ENCODE measurements around the gene RAB5IF. TPM values are rescaled to one million over a fixed set of nuclear protein-coding genes. Genes with fewer than 3 reads are reported as not detected.

RAB5IF gene
- total RNA-seq, 1 donor = 59.7 TPM

DNA sequence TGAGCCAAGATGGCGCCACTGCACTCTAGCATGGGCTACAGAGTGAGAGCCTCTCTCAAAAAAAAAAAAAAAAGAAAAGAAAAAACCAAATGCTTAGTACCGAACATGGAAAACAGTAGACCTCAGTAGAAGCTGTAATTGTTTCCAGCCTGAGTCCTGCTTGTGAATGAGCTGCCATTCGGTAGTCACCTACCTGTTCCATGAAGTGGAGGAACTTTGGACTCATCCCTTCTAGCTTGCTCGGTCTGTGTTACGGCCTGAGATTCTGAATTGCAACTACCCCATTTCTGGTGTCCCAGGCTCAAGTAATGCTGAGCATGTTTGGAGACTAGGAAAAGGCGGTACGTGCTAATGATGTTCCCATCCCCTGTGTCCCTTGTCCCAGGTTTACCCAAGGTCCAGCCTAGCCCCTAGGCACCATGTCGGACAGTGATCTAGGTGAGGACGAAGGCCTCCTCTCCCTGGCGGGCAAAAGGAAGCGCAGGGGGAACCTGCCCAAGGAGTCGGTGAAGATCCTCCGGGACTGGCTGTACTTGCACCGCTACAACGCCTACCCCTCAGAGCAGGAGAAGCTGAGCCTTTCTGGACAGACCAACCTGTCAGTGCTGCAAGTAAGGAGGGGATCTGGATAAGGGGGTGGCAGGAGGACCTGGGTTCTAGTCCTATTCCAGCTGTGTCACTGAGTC is 27.1 kb upstream of the RAB5IF start:
- Histone ChIP-seq H3K4me1 (ENCODE audit: insufficient read depth, low read length) (peaks cover 11% of the 10 kb centered on the region), H3K79me2 (ENCODE audit: insufficient read depth, low read length) (peaks cover 13% of the 10 kb centered on the region), H3K27ac (ENCODE audit: low read depth, low read length) (no peak overlapping the region), H4K20me1 (ENCODE audit: insufficient read depth, low read length) (peaks cover 28% of the 10 kb centered on the region), H3K9me3 (ENCODE audit: low read depth, low read length) (no peaks in the 10 kb centered on the region), H3K36me3 (ENCODE audit: insufficient read depth, low read length) (peaks cover 9% of the 10 kb centered on the region), H3K4me3 (ENCODE audit: insufficient read depth, low read length) (no peak overlapping the region), H3K27me3 (ENCODE audit: insufficient read depth, low read length) (no peaks in the 10 kb centered on the region), H2AFZ (ENCODE audit: low read length) (no peak overlapping the region), H3K4me2 (ENCODE audit: insufficient read depth, low read length) (no peak overlapping the region)
- TF ChIP-seq, protein P1, sequence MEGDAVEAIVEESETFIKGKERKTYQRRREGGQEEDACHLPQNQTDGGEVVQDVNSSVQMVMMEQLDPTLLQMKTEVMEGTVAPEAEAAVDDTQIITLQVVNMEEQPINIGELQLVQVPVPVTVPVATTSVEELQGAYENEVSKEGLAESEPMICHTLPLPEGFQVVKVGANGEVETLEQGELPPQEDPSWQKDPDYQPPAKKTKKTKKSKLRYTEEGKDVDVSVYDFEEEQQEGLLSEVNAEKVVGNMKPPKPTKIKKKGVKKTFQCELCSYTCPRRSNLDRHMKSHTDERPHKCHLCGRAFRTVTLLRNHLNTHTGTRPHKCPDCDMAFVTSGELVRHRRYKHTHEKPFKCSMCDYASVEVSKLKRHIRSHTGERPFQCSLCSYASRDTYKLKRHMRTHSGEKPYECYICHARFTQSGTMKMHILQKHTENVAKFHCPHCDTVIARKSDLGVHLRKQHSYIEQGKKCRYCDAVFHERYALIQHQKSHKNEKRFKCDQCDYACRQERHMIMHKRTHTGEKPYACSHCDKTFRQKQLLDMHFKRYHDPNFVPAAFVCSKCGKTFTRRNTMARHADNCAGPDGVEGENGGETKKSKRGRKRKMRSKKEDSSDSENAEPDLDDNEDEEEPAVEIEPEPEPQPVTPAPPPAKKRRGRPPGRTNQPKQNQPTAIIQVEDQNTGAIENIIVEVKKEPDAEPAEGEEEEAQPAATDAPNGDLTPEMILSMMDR (IDR thresholded peaks at IDR 0.05; ENCODE audit: extremely low read depth, low read depth, low read length) = no peak
- DNase-seq (ENCODE audit: insufficient read length, low spot score, missing footprints) = peak; percentile 62

DNA sequence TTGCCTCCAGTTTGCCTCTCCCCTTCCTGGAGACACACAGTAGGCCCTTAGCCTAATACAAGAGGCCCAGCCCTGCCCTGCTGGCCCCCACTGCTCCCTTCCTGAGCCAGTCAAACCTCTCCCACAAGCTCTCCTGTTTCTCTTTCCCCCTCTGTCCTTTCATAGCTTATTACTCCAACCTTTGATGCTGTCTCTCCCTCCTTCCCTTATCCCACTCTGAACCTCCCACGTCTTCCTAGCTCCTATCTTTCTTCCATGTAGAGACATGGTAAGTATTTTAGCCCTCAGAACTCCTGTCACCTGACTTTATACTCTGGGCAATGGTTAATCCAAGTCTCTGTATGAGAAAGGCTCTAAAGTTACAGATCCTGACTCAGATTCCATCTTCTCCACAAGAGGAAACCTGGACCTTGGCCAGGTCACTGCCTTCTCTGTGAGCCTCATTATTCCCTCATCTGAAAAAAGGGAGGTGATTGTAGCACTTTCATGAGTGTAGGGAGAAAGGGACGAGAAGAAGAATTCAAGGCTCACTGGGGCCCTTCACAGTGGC is 25.5 kb upstream of the RAB5IF start:
- no peak overlapping the region for H3K4me2 ChIP-seq (ENCODE audit: insufficient read depth, low read length)
- peaks cover 9% of the 10 kb centered on the region for H3K36me3 ChIP-seq (ENCODE audit: insufficient read depth, low read length)
- peaks cover 13% of the 10 kb centered on the region for H3K79me2 ChIP-seq (ENCODE audit: insufficient read depth, low read length)
- peaks cover 9% of the 10 kb centered on the region for H3K4me1 ChIP-seq (ENCODE audit: insufficient read depth, low read length)
- H3K9me3 ChIP-seq (ENCODE audit: low read depth, low read length) = no peaks in the 10 kb centered on the region
- DNase-seq (ENCODE audit: insufficient read length, low spot score, missing footprints) = peak; percentile 84
- H2AFZ ChIP-seq (ENCODE audit: low read length) = no peak overlapping the region
- no peak overlapping the region for H3K27ac ChIP-seq (ENCODE audit: low read depth, low read length)
- peaks cover 28% of the 10 kb centered on the region for H4K20me1 ChIP-seq (ENCODE audit: insufficient read depth, low read length)
- no peak overlapping the region for H3K4me3 ChIP-seq (ENCODE audit: insufficient read depth, low read length)
- no peaks in the 10 kb centered on the region for H3K27me3 ChIP-seq (ENCODE audit: insufficient read depth, low read length)
- TF ChIP-seq, protein P1 (IDR thresholded peaks at IDR 0.05; ENCODE audit: extremely low read depth, low read depth, low read length) = no peak

DNA sequence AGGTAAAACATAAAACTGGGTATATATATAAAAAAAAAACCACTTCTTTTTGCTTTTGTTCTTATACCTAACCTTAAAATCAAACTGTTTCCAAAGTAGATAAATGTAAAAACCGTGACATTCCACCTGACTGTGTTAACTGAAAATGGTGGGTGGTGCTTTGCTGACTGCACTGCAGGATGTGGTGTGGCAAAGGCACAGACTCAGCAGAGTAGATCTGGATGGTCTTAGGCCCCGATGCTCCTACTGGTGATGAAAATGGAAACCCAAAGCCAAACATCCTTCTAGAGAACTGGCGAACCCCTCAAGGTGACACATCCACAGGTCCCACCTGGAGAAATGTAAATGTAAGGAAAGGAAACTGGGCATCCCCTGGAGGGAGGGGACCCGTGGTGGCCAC is 23.3 kb upstream of the RAB5IF start:
- peaks cover 23% of the 10 kb centered on the region for H4K20me1 ChIP-seq (ENCODE audit: insufficient read depth, low read length)
- TF ChIP-seq, protein P1 (IDR thresholded peaks at IDR 0.05; ENCODE audit: extremely low read depth, low read depth, low read length) = no peak
- peaks cover 9% of the 10 kb centered on the region for H3K36me3 ChIP-seq (ENCODE audit: insufficient read depth, low read length)
- H3K4me3 ChIP-seq (ENCODE audit: insufficient read depth, low read length) = no peak overlapping the region
- H3K9me3 ChIP-seq (ENCODE audit: low read depth, low read length) = no peaks in the 10 kb centered on the region
- no peak overlapping the region for H2AFZ ChIP-seq (ENCODE audit: low read length)
- no peak overlapping the region for H3K27ac ChIP-seq (ENCODE audit: low read depth, low read length)
- DNase-seq (ENCODE audit: insufficient read length, low spot score, missing footprints) = no peak
- peaks cover 11% of the 10 kb centered on the region for H3K4me1 ChIP-seq (ENCODE audit: insufficient read depth, low read length)
- no peaks in the 10 kb centered on the region for H3K27me3 ChIP-seq (ENCODE audit: insufficient read depth, low read length)
- H3K79me2 ChIP-seq (ENCODE audit: insufficient read depth, low read length) = peaks cover 6% of the 10 kb centered on the region
- no peak overlapping the region for H3K4me2 ChIP-seq (ENCODE audit: insufficient read depth, low read length)

DNA sequence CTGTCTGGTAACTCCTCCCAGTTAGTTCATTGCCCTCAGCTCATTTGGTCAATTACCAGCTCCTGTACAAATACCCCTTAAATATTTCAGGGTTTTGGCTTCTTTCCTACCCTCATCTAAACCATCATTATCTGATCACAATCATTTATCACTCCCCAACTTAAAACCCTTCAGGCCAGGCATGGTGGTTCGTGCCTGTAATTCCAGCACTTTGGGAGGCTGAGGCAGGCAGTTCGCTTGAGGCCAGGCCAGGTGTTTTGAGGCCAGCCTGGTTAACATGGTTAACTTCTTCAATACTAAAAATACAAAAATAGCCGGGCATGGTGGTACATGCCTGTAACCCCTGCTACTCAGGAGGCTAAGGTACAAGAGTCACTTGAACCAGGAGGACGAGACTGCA is 22.8 kb upstream of the RAB5IF start:
- Histone ChIP-seq H3K27ac (ENCODE audit: low read depth, low read length) (no peak overlapping the region), H3K79me2 (ENCODE audit: insufficient read depth, low read length) (peaks cover 5% of the 10 kb centered on the region), H2AFZ (ENCODE audit: low read length) (no peak overlapping the region), H3K4me3 (ENCODE audit: insufficient read depth, low read length) (no peak overlapping the region), H3K36me3 (ENCODE audit: insufficient read depth, low read length) (peaks cover 9% of the 10 kb centered on the region), H3K9me3 (ENCODE audit: low read depth, low read length) (no peaks in the 10 kb centered on the region), H3K4me2 (ENCODE audit: insufficient read depth, low read length) (no peak overlapping the region), H3K27me3 (ENCODE audit: insufficient read depth, low read length) (no peaks in the 10 kb centered on the region), H3K4me1 (ENCODE audit: insufficient read depth, low read length) (peaks cover 11% of the 10 kb centered on the region), H4K20me1 (ENCODE audit: insufficient read depth, low read length) (peaks cover 24% of the 10 kb centered on the region)
- no peak for DNase-seq (ENCODE audit: insufficient read length, low spot score, missing footprints)
- TF ChIP-seq, protein P1 (IDR thresholded peaks at IDR 0.05; ENCODE audit: extremely low read depth, low read depth, low read length) = no peak
